Stomach smooth muscle (tissue), 2 donors: Measurements from ENCODE around the gene CFAP97D2.
A peak's percentile ranks its signal among the peaks of the same experiment; 100 is the strongest.
"Not testable (repeated sequence)": the region's sequence is repeated elsewhere in the genome, so short reads cannot be mapped to it uniquely, and the experiment has no call there.

Experiments used
- H3K27ac ChIP-seq: one replicate; pipeline ENCODE4 v1.7.0; 2013; ENCODE audit warnings: mild to moderate bottlenecking, low read length, inconsistent platforms
- H3K27me3 ChIP-seq, 2 donors: one replicate each; pipeline ENCODE4 v1.7.0; 2013; ENCODE audit warnings: low read length in 2 of 2; ENCODE audit not compliant: insufficient read depth in 2 of 2, control insufficient read depth in 1 of 2
- H3K36me3 ChIP-seq, 2 donors: one replicate each; pipeline ENCODE4 v1.7.0; 2013; ENCODE audit warnings: low read length in 2 of 2; ENCODE audit not compliant: control insufficient read depth in 2 of 2, insufficient read depth in 2 of 2
- H3K4me1 ChIP-seq: one replicate; pipeline ENCODE4 v1.7.0; 2013; ENCODE audit warnings: low read length; ENCODE audit not compliant: control insufficient read depth, insufficient read depth
- H3K4me3 ChIP-seq, 2 donors: one replicate each; pipeline ENCODE4 v1.7.0; 2013; ENCODE audit warnings: low read length in 2 of 2
- H3K9ac ChIP-seq, 2 donors: one replicate each; pipeline ENCODE4 v1.7.0; 2013; ENCODE audit warnings: low read length in 2 of 2, mild to moderate bottlenecking in 1 of 2
- H3K9me3 ChIP-seq, 2 donors: one replicate each; pipeline ENCODE4 v1.7.0; 2013; ENCODE audit warnings: low read length in 2 of 2; ENCODE audit not compliant: control insufficient read depth in 2 of 2
- donor health status: healthy.
- donor health status: Pancreatic carcinoma.

Gene CFAP97D2

DNA sequence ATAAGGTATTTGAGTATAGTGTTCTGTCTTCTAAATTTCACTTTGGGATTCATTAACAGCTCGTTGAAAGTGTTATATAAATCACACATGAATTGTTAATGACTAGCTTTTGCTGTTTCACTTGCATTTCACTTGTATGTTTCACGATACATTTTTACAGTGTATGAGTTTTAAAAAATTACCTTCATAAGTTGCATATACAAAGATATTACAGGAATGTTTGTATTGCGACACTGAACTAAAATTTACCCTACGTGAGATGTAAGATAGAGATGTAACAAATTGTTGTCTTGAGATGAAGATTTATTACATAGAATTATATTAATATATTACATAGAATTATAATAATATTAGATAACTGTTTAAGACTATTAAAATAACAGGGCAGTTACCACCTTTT lies 57.2 kb downstream of the CFAP97D2 start:
- H3K4me1 ChIP-seq = peaks cover 4% of the 10 kb centered on the region
- peak overlapping the region in 1 of 2 donors; percentile 67 for H3K9ac ChIP-seq
- H3K27ac ChIP-seq = no peak overlapping the region
- peaks cover 21 to 24% of the 10 kb centered on the region in 2 donors for H3K36me3 ChIP-seq
- no peaks in the 10 kb centered on the region for H3K9me3 ChIP-seq
- peak overlapping the region; percentile 68 to 85 for H3K4me3 ChIP-seq
- H3K27me3 ChIP-seq = no peaks in the 10 kb centered on the region

DNA sequence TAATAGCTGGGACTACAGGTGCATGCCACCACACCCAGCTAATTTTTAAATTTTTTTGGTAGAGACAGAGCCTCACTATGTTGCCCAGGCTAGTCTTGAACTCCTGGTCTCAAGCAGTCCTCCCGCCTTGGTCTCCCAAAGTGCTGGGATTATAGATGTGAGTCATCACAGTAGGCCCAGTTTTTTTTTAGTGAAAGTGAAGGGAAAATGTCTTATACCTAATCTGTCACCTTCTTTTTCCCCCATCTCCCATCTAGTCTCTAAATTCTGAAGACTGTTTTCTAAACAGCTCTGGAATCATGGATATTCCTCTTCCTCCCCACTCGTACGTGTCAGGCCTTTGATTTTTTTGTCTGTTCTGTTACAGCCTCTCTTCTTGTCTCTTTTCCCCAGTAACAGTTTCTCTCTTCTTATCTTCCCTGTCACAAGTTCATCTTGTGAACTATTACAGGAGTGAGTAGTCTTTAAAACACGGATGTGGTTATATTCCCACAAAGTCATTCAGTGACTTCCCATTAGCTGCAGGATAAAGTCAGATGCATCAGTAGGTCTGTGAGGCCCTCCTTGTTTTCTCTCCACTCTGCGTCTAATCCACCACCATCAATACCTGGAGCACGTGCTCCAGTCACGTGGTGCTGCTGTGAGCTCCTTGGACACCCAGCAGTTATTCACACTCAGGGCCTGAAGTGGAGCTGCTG lies 58.5 kb downstream of the CFAP97D2 start:
- no peak overlapping the region for H3K4me3 ChIP-seq
- H3K36me3 ChIP-seq = peaks cover 34 to 37% of the 10 kb centered on the region in 2 donors
- H3K27me3 ChIP-seq = no peaks in the 10 kb centered on the region
- no peak overlapping the region for H3K27ac ChIP-seq
- H3K9ac ChIP-seq = no peak overlapping the region
- H3K4me1 ChIP-seq = peaks cover 4% of the 10 kb centered on the region
- H3K9me3 ChIP-seq = no peaks in the 10 kb centered on the region

DNA sequence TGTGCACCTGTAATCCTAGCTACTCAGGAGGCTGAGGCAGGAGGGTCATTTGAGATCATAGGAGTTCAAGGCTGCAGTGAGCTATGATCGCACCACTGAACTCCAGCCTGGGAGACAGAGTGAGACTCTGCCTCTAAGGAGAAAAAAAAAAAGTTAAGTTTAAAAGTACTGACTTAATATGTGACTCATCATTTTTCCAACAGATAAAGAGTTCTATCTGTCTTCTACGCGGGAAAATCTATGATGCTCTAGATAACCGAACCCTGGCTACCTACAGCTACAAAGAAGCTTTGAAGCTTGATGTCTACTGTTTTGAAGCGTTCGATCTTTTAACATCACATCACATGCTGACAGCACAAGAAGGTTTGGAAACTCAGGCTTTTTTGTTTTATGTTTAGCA lies 62.9 kb downstream of the CFAP97D2 start:
- no peaks in the 10 kb centered on the region for H3K9me3 ChIP-seq
- no peak overlapping the region for H3K27ac ChIP-seq
- no peaks in the 10 kb centered on the region for H3K27me3 ChIP-seq
- no peak overlapping the region for H3K9ac ChIP-seq
- peaks cover 62 to 69% of the 10 kb centered on the region in 2 donors for H3K36me3 ChIP-seq
- no peak overlapping the region for H3K4me3 ChIP-seq
- H3K4me1 ChIP-seq = no peaks in the 10 kb centered on the region

DNA sequence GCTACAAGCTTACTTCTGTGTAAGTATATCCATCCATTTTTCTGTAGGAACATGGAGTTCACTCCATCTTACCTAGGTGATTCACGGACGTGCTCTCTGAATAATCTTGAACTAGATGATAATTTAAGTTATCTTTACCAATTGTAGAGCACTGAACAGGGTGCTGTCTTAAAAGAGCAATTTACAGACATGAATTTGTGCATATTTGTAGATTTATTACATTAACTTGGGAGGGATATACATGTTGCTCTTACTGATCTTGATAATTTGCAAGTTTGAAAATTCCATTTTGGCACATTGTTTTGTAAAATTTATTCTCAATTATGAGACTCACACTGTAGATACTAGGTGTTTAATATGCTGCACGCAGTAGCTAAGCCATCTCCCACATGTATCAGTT lies 64.9 kb downstream of the CFAP97D2 start:
- Histone ChIP-seq H3K27ac (no peak overlapping the region), H3K36me3 (peaks cover 57 to 63% of the 10 kb centered on the region in 2 donors), H3K9ac (no peak overlapping the region), H3K4me1 (no peaks in the 10 kb centered on the region), H3K4me3 (no peak overlapping the region), H3K9me3 (no peaks in the 10 kb centered on the region), H3K27me3 (no peaks in the 10 kb centered on the region)

DNA sequence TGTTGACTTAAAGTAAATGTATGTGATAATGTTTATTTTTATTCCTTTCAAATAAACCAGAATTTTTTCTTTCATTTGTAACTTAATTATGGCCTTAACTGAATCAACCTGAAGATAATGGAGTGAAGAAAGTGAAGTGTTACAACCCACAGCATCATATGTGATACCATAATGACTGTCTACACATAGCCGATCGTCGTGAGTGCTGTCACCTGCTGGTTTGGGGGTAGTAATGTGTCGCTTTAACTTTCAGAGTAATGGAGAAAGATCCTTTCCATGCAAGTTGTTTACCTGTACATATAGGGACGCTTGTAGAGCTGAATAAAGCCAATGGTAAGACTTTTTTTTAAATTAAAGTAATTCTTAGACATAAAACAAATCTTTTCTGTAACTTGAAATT lies 65.6 kb downstream of the CFAP97D2 start:
- no peak overlapping the region for H3K4me3 ChIP-seq
- no peaks in the 10 kb centered on the region for H3K4me1 ChIP-seq
- no peaks in the 10 kb centered on the region for H3K27me3 ChIP-seq
- H3K27ac ChIP-seq = no peak overlapping the region
- H3K9ac ChIP-seq = no peak overlapping the region
- H3K9me3 ChIP-seq = no peaks in the 10 kb centered on the region
- H3K36me3 ChIP-seq = peaks cover 54 to 64% of the 10 kb centered on the region in 2 donors

DNA sequence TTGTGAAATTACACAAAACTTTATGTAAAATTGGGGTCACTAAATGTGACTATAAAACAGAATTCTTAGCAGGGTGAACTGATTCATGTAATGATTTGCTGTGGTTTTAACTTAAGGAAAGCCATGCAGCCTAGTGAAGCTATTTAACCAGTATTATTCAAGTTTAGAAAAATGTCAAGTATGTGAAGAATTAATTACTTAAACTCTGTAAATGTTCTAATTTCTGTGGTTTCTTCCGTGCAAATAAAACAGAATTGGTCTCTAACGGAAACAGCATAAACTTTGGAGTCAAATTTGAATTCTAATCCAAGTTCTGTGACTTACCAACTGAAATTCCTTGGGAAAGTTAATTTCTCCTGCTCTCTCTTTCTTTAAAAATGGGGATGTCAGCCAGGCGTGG lies 69.0 kb downstream of the CFAP97D2 start:
- no peak overlapping the region for H3K27ac ChIP-seq
- H3K4me1 ChIP-seq = no peaks in the 10 kb centered on the region
- no peaks in the 10 kb centered on the region for H3K27me3 ChIP-seq
- no peak overlapping the region for H3K9ac ChIP-seq
- no peaks in the 10 kb centered on the region for H3K9me3 ChIP-seq
- peaks cover 47 to 60% of the 10 kb centered on the region in 2 donors for H3K36me3 ChIP-seq
- H3K4me3 ChIP-seq = no peak overlapping the region

GRCh38 chr13:114249077-114249476 lies 70.0 kb downstream of the CFAP97D2 start:
- Histone ChIP-seq H3K27ac (no peak overlapping the region), H3K36me3 (peaks cover 43 to 54% of the 10 kb centered on the region in 2 donors), H3K27me3 (no peaks in the 10 kb centered on the region), H3K4me1 (no peaks in the 10 kb centered on the region), H3K9me3 (no peaks in the 10 kb centered on the region), H3K4me3 (no peak overlapping the region), H3K9ac (no peak overlapping the region)

- H3K4me1 ChIP-seq, H3K9ac ChIP-seq, H3K4me3 ChIP-seq, H3K27ac ChIP-seq, H3K27me3 ChIP-seq, H3K9me3 ChIP-seq: not testable (repeated sequence)
- H3K36me3 ChIP-seq = peaks cover 33 to 53% of the 10 kb centered on the region in 2 donors
Observed at GRCh38 chr13:114251639-114252440, 72.8 kb downstream of the CFAP97D2 start.

GRCh38 chr13:114256547-114256946 lies 77.5 kb downstream of the CFAP97D2 start:
- no peak overlapping the region for H3K27ac ChIP-seq
- H3K9me3 ChIP-seq = no peaks in the 10 kb centered on the region
- no peaks in the 10 kb centered on the region for H3K4me1 ChIP-seq
- peaks cover 41 to 66% of the 10 kb centered on the region in 2 donors for H3K36me3 ChIP-seq
- H3K4me3 ChIP-seq = no peak overlapping the region
- H3K27me3 ChIP-seq = no peaks in the 10 kb centered on the region
- H3K9ac ChIP-seq = no peak overlapping the region

GRCh38 chr13:114257014-114257413 lies 78.0 kb downstream of the CFAP97D2 start:
- Histone ChIP-seq H3K9me3 (no peaks in the 10 kb centered on the region), H3K9ac (no peak overlapping the region), H3K27me3 (no peaks in the 10 kb centered on the region), H3K4me3 (no peak overlapping the region), H3K27ac (no peak overlapping the region), H3K36me3 (peaks cover 40 to 63% of the 10 kb centered on the region in 2 donors), H3K4me1 (no peaks in the 10 kb centered on the region)

DNA sequence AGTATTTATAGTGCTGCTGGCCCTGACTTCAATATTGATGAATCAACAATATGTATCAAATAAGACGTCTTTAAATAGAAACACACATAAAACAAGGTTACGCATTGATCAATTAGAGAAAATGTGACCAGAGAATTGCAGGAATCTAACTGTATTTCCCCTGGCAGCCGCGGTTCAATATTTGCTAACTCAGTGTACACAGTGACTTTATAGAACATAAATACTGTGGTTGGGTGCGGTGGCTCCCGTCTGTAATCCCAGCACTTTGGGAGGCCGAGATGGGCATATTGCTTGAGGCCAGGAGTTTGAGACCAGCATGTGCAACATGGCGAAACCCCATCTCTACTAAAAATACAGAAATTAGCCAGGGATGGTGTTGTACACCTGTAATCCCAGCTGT lies 79.5 kb downstream of the CFAP97D2 start:
- Histone ChIP-seq H3K4me3 (no peak overlapping the region), H3K27me3 (no peaks in the 10 kb centered on the region), H3K9me3 (no peaks in the 10 kb centered on the region), H3K36me3 (peaks cover 47 to 74% of the 10 kb centered on the region in 2 donors), H3K9ac (no peak overlapping the region), H3K4me1 (no peaks in the 10 kb centered on the region), H3K27ac (no peak overlapping the region)
